ENCODE data around the gene TRIO.

The TRIO gene

GRCh38 chr5:14171046-14171445 lies 27.9 kb downstream of the TRIO start:
- DNase-seq: no peak

- DNase-seq: no peak
These were observed 28.5 kb downstream of the TRIO start for GRCh38 chr5:14171621-14172020.

GRCh38 chr5:14172149-14172795 lies 29.1 kb downstream of the TRIO start:
- DNase-seq: no peak

GRCh38 chr5:14173377-14174229 lies 30.5 kb downstream of the TRIO start:
- no peak for DNase-seq

GRCh38 chr5:14174230-14174636 lies 31.1 kb downstream of the TRIO start:
- no peak for DNase-seq

- no peak for DNase-seq
These were observed 32.2 kb downstream of the TRIO start for GRCh38 chr5:14175381-14175780.

GRCh38 chr5:14176888-14177287 lies 33.7 kb downstream of the TRIO start:
- no peak for DNase-seq

- DNase-seq: no peak
These were observed 34.5 kb downstream of the TRIO start for GRCh38 chr5:14177634-14178033.

GRCh38 chr5:14178091-14178490 lies 34.9 kb downstream of the TRIO start:
- DNase-seq: no peak

GRCh38 chr5:14178671-14179211 lies 35.6 kb downstream of the TRIO start:
- DNase-seq: no peak

- no peak for DNase-seq
These were observed 36.3 kb downstream of the TRIO start for GRCh38 chr5:14179446-14179845.

GRCh38 chr5:14180437-14180836 lies 37.3 kb downstream of the TRIO start:
- DNase-seq: no peak

GRCh38 chr5:14181299-14181968 lies 38.3 kb downstream of the TRIO start:
- DNase-seq: no peak

GRCh38 chr5:14182761-14183160 lies 39.6 kb downstream of the TRIO start:
- DNase-seq: no peak

GRCh38 chr5:14183187-14183939 lies 40.2 kb downstream of the TRIO start:
- DNase-seq: no peak

- DNase-seq: no peak
These were observed 40.9 kb downstream of the TRIO start for GRCh38 chr5:14184082-14184481.

- DNase-seq: no peak
These were observed 41.6 kb downstream of the TRIO start for GRCh38 chr5:14184725-14185124.

GRCh38 chr5:14185326-14186058 lies 42.4 kb downstream of the TRIO start:
- no peak for DNase-seq

- no peak for DNase-seq
These were observed 43.1 kb downstream of the TRIO start for GRCh38 chr5:14186059-14186830.

GRCh38 chr5:14187157-14187556 lies 44.0 kb downstream of the TRIO start:
- DNase-seq: no peak

GRCh38 chr5:14187660-14188059 lies 44.5 kb downstream of the TRIO start:
- peak in 1 of 2 experiments; percentile 38 for DNase-seq

Data from NCI-H2081 (cell line).